ENCODE measurements around the gene FOXN1.

Gene FOXN1

GRCh38 chr17:28500712-28501379 is 5.3 kb upstream of the FOXN1 start:
- H3K4me3 Mint-ChIP-seq: no peak overlapping the region
- CTCF ChIA-PET: no interaction called here

GRCh38 chr17:28501421-28502284 is 4.5 kb upstream of the FOXN1 start:
- Mint-ChIP-seq H3K4me1 (no peaks in the 10 kb centered on the region), H3K9me3 (no peaks in the 10 kb centered on the region), H3K27me3 (peaks cover 30% of the 10 kb centered on the region), H3K4me3 (no peak overlapping the region), H3K27ac (no peak overlapping the region), H3K36me3 (no peaks in the 10 kb centered on the region)
- no peak for DNase-seq
- CTCF ChIA-PET: interaction anchor here (0.9 to 1.1 kb wide), 2 partner anchors 11 to 19 kb away, joined by 3 read pairs; no protein-coding TSS in a partner anchor

More at GRCh38 chr17:28500712-28501379, 5.3 kb upstream of the FOXN1 start:
- DNase-seq: no peak
- H3K36me3 Mint-ChIP-seq: no peaks in the 10 kb centered on the region
- no peak overlapping the region for H3K27ac Mint-ChIP-seq
- no peaks in the 10 kb centered on the region for H3K4me1 Mint-ChIP-seq
- H3K27me3 Mint-ChIP-seq: peaks cover 30% of the 10 kb centered on the region
- H3K9me3 Mint-ChIP-seq: no peaks in the 10 kb centered on the region

GRCh38 chr17:28503420-28503819 is 2.7 kb upstream of the FOXN1 start:
- H3K27me3 Mint-ChIP-seq: peaks cover 41% of the 10 kb centered on the region
- H3K36me3 Mint-ChIP-seq: no peaks in the 10 kb centered on the region
- CTCF ChIA-PET: interaction anchor here (0.6 kb wide), 1 partner anchor 40 kb away, joined by 4 read pairs; no protein-coding TSS in a partner anchor
- H3K27ac Mint-ChIP-seq: no peak overlapping the region
- H3K4me3 Mint-ChIP-seq: no peak overlapping the region
- DNase-seq: no peak
- H3K9me3 Mint-ChIP-seq: no peaks in the 10 kb centered on the region
- no peaks in the 10 kb centered on the region for H3K4me1 Mint-ChIP-seq

DNA sequence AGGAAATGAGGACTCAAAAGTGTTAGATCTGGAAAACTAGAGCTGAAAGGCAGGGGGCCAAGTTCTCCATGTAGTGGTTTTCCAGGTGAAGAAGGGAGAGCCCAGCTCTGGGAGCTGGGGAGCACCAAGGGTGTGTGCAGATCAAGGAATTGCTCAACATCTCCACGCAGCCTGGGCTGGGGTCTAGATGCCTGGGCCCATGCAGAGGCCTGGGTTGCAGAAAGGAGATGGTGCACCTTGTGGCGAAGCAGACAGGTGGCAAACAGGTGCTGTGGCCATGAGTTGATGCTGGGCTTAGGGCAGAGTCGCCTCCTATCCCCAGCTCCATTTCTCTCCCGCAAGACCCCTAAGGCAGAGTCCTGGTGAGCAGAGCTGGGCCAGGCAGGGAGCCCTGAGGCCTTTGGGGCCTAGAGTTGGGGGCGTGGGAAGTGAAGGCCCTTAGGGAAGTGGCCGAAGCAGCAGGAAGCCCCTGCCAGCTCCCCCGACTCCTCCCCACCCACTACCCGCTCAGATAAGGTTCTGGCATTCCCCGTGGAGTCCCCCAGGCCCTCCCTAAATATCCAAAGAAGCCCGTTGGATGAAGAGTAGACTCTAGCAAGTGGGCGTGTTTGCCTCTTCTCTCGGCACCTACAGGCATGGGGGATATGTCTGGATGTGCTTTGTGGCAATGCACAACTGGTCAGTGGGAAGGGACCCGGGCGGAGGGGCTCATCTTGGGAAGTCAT is 777 bp downstream of the FOXN1 start:
- Mint-ChIP-seq H3K27me3 (peaks cover 51% of the 10 kb centered on the region), H3K4me1 (no peaks in the 10 kb centered on the region), H3K27ac (no peak overlapping the region), H3K9me3 (no peaks in the 10 kb centered on the region), H3K4me3 (no peak overlapping the region), H3K36me3 (no peaks in the 10 kb centered on the region)
- CTCF ChIA-PET: interaction anchor here (1.4 kb wide), 1 partner anchor 42 kb away, joined by 7 read pairs; no protein-coding TSS in a partner anchor
- no peak for DNase-seq

GRCh38 chr17:28507567-28508203 is 1.5 kb downstream of the FOXN1 start:
- CTCF ChIA-PET: no interaction called here
- Mint-ChIP-seq H3K27ac (no peak overlapping the region), H3K9me3 (no peaks in the 10 kb centered on the region), H3K27me3 (peaks cover 59% of the 10 kb centered on the region), H3K36me3 (no peaks in the 10 kb centered on the region), H3K4me1 (no peaks in the 10 kb centered on the region), H3K4me3 (no peak overlapping the region)
- no peak for DNase-seq

DNA sequence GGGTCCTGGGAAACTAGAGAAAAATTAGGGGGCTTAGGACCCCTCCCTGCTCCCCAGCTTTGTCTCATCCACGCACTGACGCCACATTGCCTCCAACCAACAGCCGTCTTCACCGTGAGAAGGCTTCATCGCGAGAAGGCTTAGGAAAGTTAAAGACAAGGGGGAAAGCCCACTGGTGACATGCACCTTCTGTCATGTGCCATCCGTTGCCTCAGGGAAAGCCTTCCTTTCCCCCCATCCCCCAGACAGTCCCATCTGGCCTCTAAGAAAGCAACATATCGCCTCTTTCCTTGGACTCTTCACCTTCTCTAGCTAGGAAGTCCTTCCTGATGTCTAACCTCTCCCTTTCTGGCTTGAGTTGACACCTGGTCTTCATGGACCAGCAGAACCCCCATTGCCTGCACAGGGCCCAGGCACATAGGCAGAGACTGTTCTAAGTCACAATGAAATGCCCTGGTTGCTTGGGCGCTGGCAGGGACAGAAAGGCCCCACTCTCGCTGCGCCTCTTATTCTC is 2.1 kb downstream of the FOXN1 start:
- CTCF ChIA-PET: no interaction called here
- Mint-ChIP-seq H3K27me3 (peaks cover 58% of the 10 kb centered on the region), H3K36me3 (no peaks in the 10 kb centered on the region), H3K9me3 (no peaks in the 10 kb centered on the region), H3K4me3 (no peak overlapping the region), H3K4me1 (no peaks in the 10 kb centered on the region), H3K27ac (no peak overlapping the region)
- DNase-seq: no peak

- CTCF ChIA-PET: no interaction called here
- Mint-ChIP-seq H3K4me3 (no peak overlapping the region), H3K9me3 (no peaks in the 10 kb centered on the region), H3K27me3 (peaks cover 59% of the 10 kb centered on the region), H3K4me1 (no peaks in the 10 kb centered on the region), H3K36me3 (no peaks in the 10 kb centered on the region), H3K27ac (no peak overlapping the region)
- no peak for DNase-seq
These were observed 3.6 kb downstream of the FOXN1 start for GRCh38 chr17:28509789-28510188.

DNA sequence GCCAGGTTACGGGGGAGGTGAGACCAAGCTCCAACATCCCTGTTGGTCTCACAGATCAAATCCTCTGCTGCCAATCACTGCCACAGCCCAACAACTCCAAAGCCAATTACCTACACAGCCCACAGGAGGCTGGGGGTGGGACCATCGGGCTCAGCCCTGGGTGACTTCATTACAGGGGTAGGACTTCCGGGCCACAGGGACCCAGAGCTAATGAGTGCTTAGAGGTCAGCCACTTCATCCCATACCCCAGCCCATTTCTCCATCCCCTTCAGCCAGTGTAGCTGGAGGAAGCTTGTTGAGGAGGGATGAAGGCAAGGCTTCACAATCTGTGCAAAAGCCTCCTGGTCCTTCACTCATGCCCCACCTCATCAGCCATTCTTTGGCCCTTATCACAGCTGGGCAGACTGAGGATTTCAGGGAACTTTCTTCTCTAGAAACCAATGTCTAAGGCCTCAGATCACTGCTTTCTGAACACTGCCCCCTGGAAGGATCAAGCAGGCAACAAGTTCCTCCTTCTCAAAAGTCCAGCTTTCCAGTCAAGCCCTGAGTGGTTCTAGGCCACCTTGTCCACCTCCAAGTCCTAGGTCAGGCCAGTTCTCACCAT is 5.8 kb downstream of the FOXN1 start:
- Mint-ChIP-seq H3K27ac (no peak overlapping the region), H3K9me3 (peaks cover 7% of the 10 kb centered on the region), H3K4me1 (no peaks in the 10 kb centered on the region), H3K36me3 (no peaks in the 10 kb centered on the region), H3K4me3 (no peak overlapping the region), H3K27me3 (peaks cover 56% of the 10 kb centered on the region)
- DNase-seq: no peak
- CTCF ChIA-PET: interaction anchor here (0.8 kb wide), 1 partner anchor 28 kb away, joined by 3 read pairs; no protein-coding TSS in a partner anchor

DNA sequence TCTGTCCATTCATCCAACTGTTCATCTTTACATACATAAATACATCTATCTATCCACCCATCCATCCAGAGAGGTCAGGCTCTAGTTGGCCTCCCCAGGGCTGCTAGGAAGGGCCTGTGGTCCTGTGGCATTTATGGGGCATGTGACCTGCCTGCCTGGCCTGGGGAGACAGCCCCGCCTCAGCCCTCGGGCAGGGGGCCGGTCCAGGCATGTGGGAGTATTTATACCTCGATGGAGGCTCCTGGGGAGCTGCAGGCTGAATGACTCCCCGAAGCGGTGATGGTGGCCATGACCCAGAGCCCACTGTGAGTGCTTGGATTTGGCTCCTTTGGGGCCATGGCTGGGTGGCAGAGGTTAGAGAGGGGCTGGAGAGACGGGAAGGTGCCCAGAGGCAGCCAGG is 7.3 kb downstream of the FOXN1 start:
- peaks cover 7% of the 10 kb centered on the region for H3K9me3 Mint-ChIP-seq
- H3K36me3 Mint-ChIP-seq: no peaks in the 10 kb centered on the region
- no peak overlapping the region for H3K27ac Mint-ChIP-seq
- no peak overlapping the region for H3K4me3 Mint-ChIP-seq
- no peak for DNase-seq
- H3K4me1 Mint-ChIP-seq: no peaks in the 10 kb centered on the region
- H3K27me3 Mint-ChIP-seq: peaks cover 56% of the 10 kb centered on the region
- CTCF ChIA-PET: interaction anchor here (1.0 kb wide), 1 partner anchor 11 kb away, joined by 3 read pairs; no protein-coding TSS in a partner anchor

- no peak for DNase-seq
- H3K4me1 Mint-ChIP-seq: no peaks in the 10 kb centered on the region
- H3K36me3 Mint-ChIP-seq: no peaks in the 10 kb centered on the region
- H3K27me3 Mint-ChIP-seq: peaks cover 56% of the 10 kb centered on the region
- H3K9me3 Mint-ChIP-seq: peaks cover 7% of the 10 kb centered on the region
- CTCF ChIA-PET: no interaction called here
- no peak overlapping the region for H3K27ac Mint-ChIP-seq
- no peak overlapping the region for H3K4me3 Mint-ChIP-seq
These were observed 8.4 kb downstream of the FOXN1 start for GRCh38 chr17:28514561-28515002.

GRCh38 chr17:28515518-28515917 is 9.4 kb downstream of the FOXN1 start:
- DNase-seq: no peak
- H3K4me3 Mint-ChIP-seq: no peak overlapping the region
- H3K36me3 Mint-ChIP-seq: no peaks in the 10 kb centered on the region
- no peak overlapping the region for H3K27ac Mint-ChIP-seq
- H3K9me3 Mint-ChIP-seq: peaks cover 7% of the 10 kb centered on the region
- peaks cover 58% of the 10 kb centered on the region for H3K27me3 Mint-ChIP-seq
- H3K4me1 Mint-ChIP-seq: no peaks in the 10 kb centered on the region
- CTCF ChIA-PET: no interaction called here

GRCh38 chr17:28518132-28518531 is 12.0 kb downstream of the FOXN1 start:
- Mint-ChIP-seq H3K9me3 (peaks cover 7% of the 10 kb centered on the region), H3K4me3 (no peak overlapping the region), H3K27ac (no peak overlapping the region), H3K36me3 (no peaks in the 10 kb centered on the region), H3K4me1 (no peaks in the 10 kb centered on the region), H3K27me3 (peaks cover 49% of the 10 kb centered on the region)
- no peak for DNase-seq
- CTCF ChIA-PET: no interaction called here

- CTCF ChIA-PET: no interaction called here
- Mint-ChIP-seq H3K4me1 (no peaks in the 10 kb centered on the region), H3K36me3 (no peaks in the 10 kb centered on the region), H3K9me3 (peaks cover 7% of the 10 kb centered on the region), H3K4me3 (no peak overlapping the region), H3K27me3 (peaks cover 47% of the 10 kb centered on the region), H3K27ac (no peak overlapping the region)
- DNase-seq: no peak
These were observed 12.4 kb downstream of the FOXN1 start for GRCh38 chr17:28518578-28518977.
